HFFc6 (cell line): ENCODE results near the gene ADARB1. TPM values are rescaled to one million over a fixed set of nuclear protein-coding genes. Genes with fewer than 3 reads are reported as not detected.
A peak's percentile ranks its signal among the peaks of the same experiment; 100 is the strongest.
"Not testable (repeated sequence)": the region's sequence is repeated elsewhere in the genome, so short reads cannot be mapped to it uniquely, and the experiment has no call there.

ENCODE experiments used
- DNase-seq: peaks from one replicate; pipeline ENCODE4 v3.0.0-alpha.2; 2018
- H3K27ac Mint-ChIP-seq: 2 replicates; pipeline ENCODE4 v1.8.0; 2020; ENCODE audit warnings: mild to moderate bottlenecking, mixed read lengths
- H3K27me3 Mint-ChIP-seq: 2 replicates; pipeline ENCODE4 v1.8.0; 2021; ENCODE audit warnings: mild to moderate bottlenecking, moderate library complexity, mixed read lengths; ENCODE audit not compliant: insufficient read depth
- H3K36me3 Mint-ChIP-seq: 2 replicates; pipeline ENCODE4 v1.8.0; 2021; ENCODE audit warnings: low read depth, mixed read lengths
- H3K4me1 Mint-ChIP-seq: 2 replicates; pipeline ENCODE4 v1.8.0; 2020; ENCODE audit warnings: low read depth, mixed read lengths
- H3K4me3 Mint-ChIP-seq: 2 replicates; pipeline ENCODE4 v1.8.0; 2020; ENCODE audit warnings: mild to moderate bottlenecking, moderate library complexity, mixed read lengths
- H3K9me3 Mint-ChIP-seq: 2 replicates; pipeline ENCODE4 v1.8.0; 2020; ENCODE audit warnings: mild to moderate bottlenecking, mixed read lengths
- total RNA-seq, 6 experiments: library from RNA; stranded (reverse); fragmentation: NEBNext Ultra II Directional; extraction: Animal tissue kit (Norgen Biotek cat#: 25700); gene quantifications; 2 replicates in 1 of 6; 3 replicates in 5 of 6; pipeline ENCODE4 v1.2.3, GENCODE V29; 2021
- TF ChIP-seq, protein P1 (sequence below): fragments of 200-600 bp; sonication (generic); IDR thresholded peaks from 2 replicates; pipeline ENCODE4 v1.5.0; 2021; ENCODE audit warnings: antibody characterized with exemption, mild to moderate bottlenecking

The ADARB1 gene
- total RNA-seq, 6 experiments from 2014 or later, result 1.7 to 3.2 (median 2.2) TPM

DNA sequence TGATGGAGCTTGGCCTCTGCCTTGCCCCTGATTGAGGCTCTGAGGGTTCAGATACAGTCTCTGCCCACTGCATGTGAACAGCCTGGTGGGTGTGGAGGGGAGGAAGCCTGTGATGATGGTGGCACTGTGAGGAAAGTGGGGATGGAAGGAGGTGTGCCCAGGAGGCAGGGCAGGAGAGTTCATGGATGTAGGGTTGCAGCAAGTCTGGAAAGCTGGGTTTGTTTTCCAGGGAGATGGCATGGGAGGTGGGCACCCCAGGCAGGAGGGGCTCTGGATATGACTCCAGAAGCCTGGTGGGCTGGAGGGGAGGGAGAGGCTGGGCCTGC, 63.2 kb downstream of the ADARB1 start:
- no peaks in the 10 kb centered on the region; the same call in none of the 2 replicates for H3K27me3 Mint-ChIP-seq
- H3K36me3 Mint-ChIP-seq, result no peaks in the 10 kb centered on the region
- TF ChIP-seq, protein P1, sequence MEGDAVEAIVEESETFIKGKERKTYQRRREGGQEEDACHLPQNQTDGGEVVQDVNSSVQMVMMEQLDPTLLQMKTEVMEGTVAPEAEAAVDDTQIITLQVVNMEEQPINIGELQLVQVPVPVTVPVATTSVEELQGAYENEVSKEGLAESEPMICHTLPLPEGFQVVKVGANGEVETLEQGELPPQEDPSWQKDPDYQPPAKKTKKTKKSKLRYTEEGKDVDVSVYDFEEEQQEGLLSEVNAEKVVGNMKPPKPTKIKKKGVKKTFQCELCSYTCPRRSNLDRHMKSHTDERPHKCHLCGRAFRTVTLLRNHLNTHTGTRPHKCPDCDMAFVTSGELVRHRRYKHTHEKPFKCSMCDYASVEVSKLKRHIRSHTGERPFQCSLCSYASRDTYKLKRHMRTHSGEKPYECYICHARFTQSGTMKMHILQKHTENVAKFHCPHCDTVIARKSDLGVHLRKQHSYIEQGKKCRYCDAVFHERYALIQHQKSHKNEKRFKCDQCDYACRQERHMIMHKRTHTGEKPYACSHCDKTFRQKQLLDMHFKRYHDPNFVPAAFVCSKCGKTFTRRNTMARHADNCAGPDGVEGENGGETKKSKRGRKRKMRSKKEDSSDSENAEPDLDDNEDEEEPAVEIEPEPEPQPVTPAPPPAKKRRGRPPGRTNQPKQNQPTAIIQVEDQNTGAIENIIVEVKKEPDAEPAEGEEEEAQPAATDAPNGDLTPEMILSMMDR, result no peak
- DNase-seq, result no peak
- H3K27ac Mint-ChIP-seq, result no peak overlapping the region
- no peak overlapping the region for H3K4me3 Mint-ChIP-seq
- no peaks in the 10 kb centered on the region for H3K9me3 Mint-ChIP-seq
- peaks cover 39% of the 10 kb centered on the region for H3K4me1 Mint-ChIP-seq

DNA sequence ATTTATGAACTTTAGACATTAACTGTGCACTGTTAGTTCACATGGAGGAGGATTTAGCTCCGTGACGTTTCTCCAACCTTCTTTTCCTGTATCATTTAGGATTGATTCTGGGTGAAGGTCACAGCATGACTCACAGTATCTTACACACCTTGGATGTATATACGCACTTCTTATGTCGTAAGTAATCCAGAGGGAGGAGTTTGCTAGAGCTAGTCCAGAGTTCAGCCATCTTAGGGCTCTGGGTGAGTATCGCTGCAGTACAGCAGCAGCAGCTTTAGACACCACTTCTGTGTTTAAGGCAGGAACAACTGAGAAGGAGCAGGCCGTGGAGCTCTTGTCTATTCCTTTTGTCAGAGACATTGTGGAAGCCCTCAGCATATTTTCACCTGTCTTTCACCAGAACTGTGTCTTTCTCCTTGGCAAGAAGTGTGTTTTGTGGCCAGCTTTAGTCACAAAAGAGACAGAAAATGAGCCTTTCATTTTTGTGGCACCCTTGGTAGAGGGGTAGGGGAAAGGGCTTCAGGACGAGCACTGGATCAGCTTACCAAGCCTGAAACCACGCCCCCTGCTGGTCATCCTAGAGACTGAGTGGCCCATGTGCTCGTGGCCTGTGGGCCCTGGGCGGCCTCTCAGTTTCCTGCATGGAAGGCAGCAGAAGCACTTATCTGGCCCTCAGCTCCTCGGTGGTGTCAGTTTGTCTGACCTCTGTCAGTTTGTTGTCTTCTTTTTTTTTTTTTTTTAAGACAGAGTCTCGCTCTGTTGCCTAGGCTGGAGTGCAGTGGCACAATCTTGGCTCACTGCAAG, 64.0 kb downstream of the ADARB1 start:
- Mint-ChIP-seq H3K4me3 (no peak overlapping the region), H3K9me3 (no peaks in the 10 kb centered on the region), H3K36me3 (no peaks in the 10 kb centered on the region), H3K27me3 (no peaks in the 10 kb centered on the region; the same call in none of the 2 replicates), H3K27ac (no peak overlapping the region), H3K4me1 (peaks cover 47% of the 10 kb centered on the region)
- TF ChIP-seq, protein P1, result peak; percentile 90
- DNase-seq, result peak; percentile 26

DNA sequence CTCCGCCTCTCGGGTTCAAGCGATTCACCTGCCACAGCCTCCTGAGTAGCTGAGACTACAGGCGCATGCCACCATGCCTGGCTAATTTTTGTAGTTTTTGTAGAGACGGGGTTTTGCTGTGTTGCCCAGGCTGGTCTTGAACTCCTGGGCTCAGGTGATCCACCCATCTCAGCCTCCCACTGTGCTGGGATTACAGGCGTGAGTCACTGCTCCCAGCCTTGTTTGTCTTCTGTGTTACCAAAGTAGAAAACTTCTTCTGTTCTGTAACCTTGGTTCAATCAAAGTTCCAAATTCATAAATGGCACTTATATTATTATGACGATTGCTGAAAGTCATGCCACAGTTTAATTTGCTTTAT, 64.6 kb downstream of the ADARB1 start:
- H3K4me3 Mint-ChIP-seq, DNase-seq, H3K9me3 Mint-ChIP-seq, H3K36me3 Mint-ChIP-seq, H3K27ac Mint-ChIP-seq, H3K27me3 Mint-ChIP-seq: not testable (repeated sequence)
- peaks cover 48% of the 10 kb centered on the region for H3K4me1 Mint-ChIP-seq

DNA sequence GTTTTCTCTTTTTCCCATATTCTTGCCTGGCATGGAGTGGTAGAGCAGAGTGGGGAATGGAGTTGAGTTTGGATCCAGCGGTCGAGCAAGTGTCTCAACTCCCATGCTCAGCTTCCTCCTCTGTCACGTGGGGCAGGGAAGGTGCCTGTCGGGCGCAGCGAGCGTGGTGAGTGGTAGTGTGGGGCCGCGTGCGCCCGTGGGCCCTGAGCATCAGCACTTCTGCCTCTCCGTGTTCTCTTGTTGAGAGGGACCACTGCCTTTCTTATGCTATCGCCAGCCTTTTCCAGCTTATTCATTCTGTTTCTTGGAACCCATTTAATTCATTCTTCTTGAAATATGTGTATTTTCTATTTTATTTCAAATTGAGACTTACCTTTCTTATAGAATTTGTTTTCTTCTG, 65.1 kb downstream of the ADARB1 start:
- peaks cover 2% of the 10 kb centered on the region for H3K27me3 Mint-ChIP-seq
- DNase-seq, result no peak
- H3K36me3 Mint-ChIP-seq, result no peaks in the 10 kb centered on the region
- H3K27ac Mint-ChIP-seq, result no peak overlapping the region
- no peaks in the 10 kb centered on the region for H3K9me3 Mint-ChIP-seq
- peaks cover 48% of the 10 kb centered on the region for H3K4me1 Mint-ChIP-seq
- TF ChIP-seq, protein P1, result no peak
- no peak overlapping the region for H3K4me3 Mint-ChIP-seq

DNA sequence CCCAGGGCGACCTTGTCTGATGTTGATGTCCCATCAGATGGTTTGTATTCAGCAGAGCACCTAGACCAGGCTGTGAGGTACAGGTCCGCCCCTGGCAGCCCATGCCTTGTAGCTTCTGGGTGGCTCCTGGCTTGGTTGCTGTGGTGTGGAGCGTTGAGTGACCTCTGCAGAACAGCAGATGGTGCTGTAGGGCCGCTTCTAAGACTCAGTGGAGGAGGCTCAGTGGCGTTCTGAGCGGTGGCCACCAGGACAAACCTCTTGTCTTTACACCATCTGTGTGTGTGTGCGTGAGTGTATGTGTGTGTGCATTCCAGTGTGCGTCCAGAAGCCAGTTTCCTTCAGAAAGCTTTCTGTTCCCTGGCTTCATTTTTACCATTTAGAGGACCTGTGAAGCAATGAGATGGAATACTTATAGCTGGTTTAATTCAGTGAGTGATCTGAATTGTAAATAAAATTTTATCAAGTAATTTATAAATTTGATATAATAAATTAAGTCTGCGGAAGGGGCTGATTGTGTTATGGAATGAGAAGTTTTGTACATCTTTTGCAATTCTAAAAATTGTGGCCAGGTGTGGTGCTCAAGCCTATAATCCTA, 66.1 kb downstream of the ADARB1 start:
- H3K4me1 Mint-ChIP-seq, result peaks cover 44% of the 10 kb centered on the region
- H3K9me3 Mint-ChIP-seq, result no peaks in the 10 kb centered on the region
- TF ChIP-seq, protein P1, result peak; percentile 88
- DNase-seq, result peak; percentile 94
- no peak overlapping the region for H3K4me3 Mint-ChIP-seq
- H3K27ac Mint-ChIP-seq, result no peak overlapping the region
- H3K36me3 Mint-ChIP-seq, result no peaks in the 10 kb centered on the region
- H3K27me3 Mint-ChIP-seq, result peaks cover 7% of the 10 kb centered on the region

DNA sequence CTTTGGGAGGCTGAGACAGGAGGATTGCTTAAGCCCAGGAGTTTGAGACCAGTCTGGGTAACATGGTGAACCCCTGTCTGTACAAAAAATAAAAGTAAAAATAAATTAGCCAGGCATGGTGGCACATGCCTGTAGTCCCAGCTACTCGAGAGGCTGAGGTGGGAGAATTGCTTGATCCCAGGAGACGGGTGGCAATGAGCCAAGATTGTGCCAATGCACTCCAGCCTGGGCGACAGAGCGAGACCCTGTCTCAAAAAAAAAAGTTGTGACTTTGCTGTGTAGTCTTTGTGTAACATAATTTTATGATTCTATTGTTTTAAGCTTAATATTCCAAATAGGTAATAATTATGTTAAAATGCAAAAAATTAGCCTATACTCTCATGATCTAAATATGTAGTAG, 66.6 kb downstream of the ADARB1 start:
- H3K4me1 Mint-ChIP-seq, result peaks cover 41% of the 10 kb centered on the region
- H3K27ac Mint-ChIP-seq, DNase-seq, H3K4me3 Mint-ChIP-seq, H3K9me3 Mint-ChIP-seq, H3K36me3 Mint-ChIP-seq, H3K27me3 Mint-ChIP-seq: not testable (repeated sequence)
